ENCODE results near the gene KIF20B. TPM values are rescaled to one million over a fixed set of nuclear protein-coding genes. Genes with fewer than 3 reads are reported as not detected.
"Not testable (repeated sequence)": the region's sequence is repeated elsewhere in the genome, so short reads cannot be mapped to it uniquely, and the experiment has no call there.

The KIF20B gene
- total RNA-seq, 1 experiment from 2014 or later, result 22.1 TPM

GRCh38 chr10:89814278-89814677, 112.9 kb downstream of the KIF20B start:
- no peaks in the 10 kb centered on the region for H3K27me3 ChIP-seq (ENCODE audit: control insufficient read depth, insufficient read depth, low read length)
- no peak for DNase-seq
- no peak overlapping the region for H3K4me3 ChIP-seq (ENCODE audit: insufficient read depth, low read depth, low read length)
- H3K36me3 ChIP-seq (replicated peaks; ENCODE audit: control insufficient read depth, insufficient read depth, low read length), result no peaks in the 10 kb centered on the region

- DNase-seq, result no peak
- H3K4me3 ChIP-seq (ENCODE audit: insufficient read depth, low read depth, low read length), result no peak overlapping the region
- H3K36me3 ChIP-seq (replicated peaks; ENCODE audit: control insufficient read depth, insufficient read depth, low read length), result no peaks in the 10 kb centered on the region
- no peaks in the 10 kb centered on the region for H3K27me3 ChIP-seq (ENCODE audit: control insufficient read depth, insufficient read depth, low read length)
Observed at GRCh38 chr10:89815049-89815853, 113.9 kb downstream of the KIF20B start.

GRCh38 chr10:89819008-89819407, 117.6 kb downstream of the KIF20B start:
- not testable (repeated sequence) for H3K27me3 ChIP-seq (ENCODE audit: control insufficient read depth, insufficient read depth, low read length); H3K4me3 ChIP-seq (ENCODE audit: insufficient read depth, low read depth, low read length); H3K36me3 ChIP-seq (replicated peaks; ENCODE audit: control insufficient read depth, insufficient read depth, low read length); DNase-seq

Other genes starting within 250 kb of the KIF20B start
- gene SLC16A12, start 166.0 kb upstream of the KIF20B start, total RNA-seq (2014; rRNA removed; shearing (Covaris generic)), result 4.1 and 5.4 TPM in 2 replicates
- 20.0 and 31.6 TPM in 2 replicates for gene PANK1, start 56.3 kb upstream of the KIF20B start, total RNA-seq (2014; rRNA removed; shearing (Covaris generic))